Activated CD4-positive, alpha-beta T cell treated with anti-CD3 and anti-CD28 coated beads for 4 hours (primary cell): ENCODE data around the gene SLC18A2.

Source experiments
- DNase-seq, 2 donors: peaks; one replicate each; pipeline ENCODE4 v3.0.0-alpha.2; 2020

The SLC18A2 gene

DNA sequence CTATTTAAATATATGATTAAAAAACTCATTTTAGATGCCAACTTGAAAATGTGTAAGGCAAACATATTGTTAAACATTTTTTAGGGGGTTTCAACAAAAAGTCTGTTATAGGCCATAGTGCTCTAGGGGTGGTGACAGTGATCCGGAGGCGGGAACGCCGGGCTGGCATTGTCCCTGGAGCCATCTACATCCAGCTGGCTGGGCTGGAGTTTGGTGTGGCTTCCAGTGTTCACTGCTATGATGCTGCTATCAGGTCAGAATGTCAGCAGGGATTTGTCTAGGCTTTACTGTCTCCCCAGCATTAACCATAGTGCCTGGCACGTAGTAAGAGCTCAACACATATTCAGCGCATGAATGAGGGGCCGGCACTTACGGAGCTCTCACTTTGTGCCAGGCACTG is 1.9 kb upstream of the SLC18A2 start:
- DNase-seq, result no peak

DNA sequence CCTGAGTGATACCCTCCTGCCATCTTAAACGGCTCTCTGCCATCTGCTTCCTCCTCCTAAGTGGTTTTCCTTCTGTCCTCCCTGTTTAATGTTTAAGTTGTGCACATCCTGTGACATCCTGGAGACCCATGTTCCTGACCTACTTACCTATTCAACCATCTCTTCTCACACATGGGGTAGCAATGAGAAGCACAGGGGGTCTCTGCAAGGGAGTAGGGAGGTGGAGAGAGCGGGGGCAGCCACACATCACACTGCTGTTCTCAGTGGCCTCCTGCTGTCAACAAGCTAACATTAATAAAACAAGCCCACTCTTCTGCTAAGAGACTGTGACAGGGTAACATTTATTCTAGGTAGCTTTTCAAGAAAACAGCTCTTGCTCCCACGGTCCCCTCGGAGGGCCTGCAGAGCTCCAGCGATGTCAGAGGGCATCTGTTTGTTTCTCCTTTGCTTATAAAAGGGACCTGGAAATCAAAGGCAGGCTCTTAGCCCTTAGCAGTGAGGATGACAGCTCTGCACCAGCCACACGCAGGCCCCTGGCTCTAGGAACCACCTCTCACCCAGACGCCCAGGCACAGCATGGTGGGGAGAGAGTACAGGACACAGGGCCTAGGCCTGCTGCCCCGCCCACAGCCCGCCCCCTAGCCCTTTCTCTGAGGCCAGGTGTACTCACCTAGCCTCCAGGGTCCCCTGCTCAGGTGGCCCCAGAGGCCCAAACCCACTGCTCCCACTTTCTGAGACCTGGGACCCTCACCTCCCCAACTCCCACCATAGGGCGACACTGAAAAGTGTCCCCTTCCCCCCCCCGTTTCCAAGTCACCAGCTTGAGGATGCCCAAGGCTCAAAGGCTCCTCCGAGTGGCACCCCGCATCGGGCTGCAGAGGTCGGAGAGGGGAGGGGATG is 943 bp upstream of the SLC18A2 start:
- no peak for DNase-seq

DNA sequence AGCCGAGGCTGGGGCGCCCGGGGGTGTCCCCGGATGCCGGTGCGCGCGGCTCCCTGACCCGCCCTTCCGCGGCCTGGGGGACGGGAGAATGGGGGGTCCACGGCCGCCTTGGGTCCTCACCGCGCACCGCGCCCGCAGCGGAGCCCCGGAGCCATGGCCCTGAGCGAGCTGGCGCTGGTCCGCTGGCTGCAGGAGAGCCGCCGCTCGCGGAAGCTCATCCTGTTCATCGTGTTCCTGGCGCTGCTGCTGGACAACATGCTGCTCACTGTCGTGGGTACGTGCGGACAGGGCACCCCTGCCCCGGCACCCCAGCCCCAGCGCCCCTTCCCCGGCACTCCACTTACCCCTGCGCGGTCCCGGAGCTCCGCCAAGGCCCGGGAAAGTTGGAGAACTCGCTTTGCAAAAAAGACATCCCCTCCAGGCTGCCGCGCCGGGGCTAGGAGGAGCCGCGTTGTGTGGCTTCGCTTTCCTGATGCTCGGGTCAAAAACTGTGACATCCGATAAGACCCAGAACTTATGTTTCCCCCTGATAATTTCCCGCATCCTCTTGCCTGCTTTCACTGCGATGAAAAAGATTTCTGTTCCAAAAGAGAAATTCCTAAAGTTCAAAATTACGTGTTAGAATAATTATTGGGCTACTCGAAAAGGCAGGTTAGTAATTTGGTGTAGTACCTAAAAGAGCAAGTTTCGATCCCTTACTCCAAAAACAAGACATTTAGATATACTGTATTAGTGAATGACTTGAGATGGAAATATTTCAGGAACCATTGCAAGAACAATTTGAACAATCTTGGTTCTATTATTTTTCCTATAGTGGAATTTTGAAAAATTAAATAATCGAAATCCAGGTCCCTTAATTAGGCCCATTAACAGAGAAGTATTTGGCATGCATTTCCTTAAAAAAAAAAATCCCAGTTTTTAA is 888 bp downstream of the SLC18A2 start:
- no peak for DNase-seq

DNA sequence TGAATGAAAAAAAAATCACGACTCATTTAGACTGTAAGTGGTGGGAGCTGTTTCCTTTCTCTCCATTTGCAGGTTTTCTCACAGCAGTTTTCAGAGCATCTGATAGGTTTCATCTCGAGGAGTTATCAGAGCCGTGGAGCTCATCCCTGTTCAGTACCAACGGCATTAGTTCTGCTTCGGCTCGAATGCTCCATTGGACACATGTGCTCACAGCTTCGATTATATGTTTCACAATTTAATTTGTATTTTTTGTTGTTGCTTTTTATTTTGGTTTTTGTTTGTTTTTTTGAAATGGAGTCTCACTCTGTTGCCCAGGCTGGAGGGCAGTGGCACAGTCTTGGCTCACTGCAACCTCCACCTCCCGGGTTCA is 1.5 kb downstream of the SLC18A2 start:
- DNase-seq, result no peak

DNA sequence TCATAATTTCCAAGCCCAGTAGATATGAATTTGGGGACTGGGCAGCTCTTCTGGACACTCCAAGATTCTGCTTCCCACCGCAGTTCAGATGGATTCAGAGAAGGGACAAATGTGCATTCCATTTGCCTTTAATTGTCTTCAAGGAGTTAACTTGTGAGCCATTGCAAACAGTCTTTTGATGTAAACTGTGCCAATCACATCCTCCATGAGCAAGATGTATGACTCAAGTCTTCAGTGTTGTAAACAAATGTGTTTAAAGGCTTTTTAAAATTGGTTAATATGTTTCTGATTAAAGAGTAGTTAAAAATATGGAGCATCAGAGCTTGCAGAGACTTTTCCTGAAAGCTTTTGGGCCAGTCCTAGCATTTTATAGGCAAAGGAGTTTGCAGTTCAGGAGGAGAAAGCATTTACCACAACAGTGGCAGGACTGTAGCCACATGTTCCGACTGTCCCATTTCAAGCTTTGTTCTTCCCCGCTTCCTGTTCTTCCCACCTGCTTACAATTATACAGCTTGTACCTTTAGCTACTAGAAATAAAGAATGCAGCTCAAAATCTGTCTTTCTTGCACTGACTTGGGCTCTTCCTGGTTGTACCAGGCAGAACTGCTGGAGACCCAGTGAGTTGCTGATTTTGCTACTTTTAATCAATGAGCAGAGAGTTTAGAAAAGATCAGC is 6.2 kb downstream of the SLC18A2 start:
- no peak for DNase-seq

DNA sequence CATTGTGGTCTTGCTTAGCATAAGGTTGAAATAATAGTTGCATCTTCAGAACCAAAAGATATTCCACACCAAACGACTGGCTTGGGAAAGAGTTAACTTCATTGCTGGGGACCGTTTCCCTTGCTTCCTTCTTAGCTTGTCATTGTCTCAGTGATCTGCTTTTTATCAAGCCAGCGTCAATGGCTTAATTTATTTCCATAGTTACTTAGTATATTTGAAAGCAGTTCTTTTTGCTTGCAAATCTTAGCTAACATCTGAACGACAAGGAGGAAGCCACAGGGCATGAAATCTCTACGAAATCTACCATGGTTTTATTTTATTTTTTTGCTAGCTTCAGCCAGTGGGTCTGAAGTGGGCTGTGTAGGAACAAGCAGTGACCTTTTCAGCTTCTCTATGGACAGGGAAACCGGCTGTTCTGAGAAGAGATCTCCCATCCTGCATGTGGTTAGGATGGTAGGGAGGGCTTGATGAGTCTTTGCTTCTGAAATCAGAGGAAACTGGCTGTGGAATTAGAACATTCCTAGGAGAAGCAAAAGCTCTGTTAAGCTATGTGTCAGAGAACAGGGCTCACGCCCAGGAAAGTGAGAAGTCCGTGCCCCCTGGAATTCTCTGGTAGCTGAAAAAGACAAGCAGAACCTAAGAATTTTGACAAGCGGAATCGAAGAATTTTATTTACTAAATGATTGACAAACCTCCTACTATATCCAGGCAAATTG is 8.0 kb downstream of the SLC18A2 start:
- DNase-seq, result no peak

DNA sequence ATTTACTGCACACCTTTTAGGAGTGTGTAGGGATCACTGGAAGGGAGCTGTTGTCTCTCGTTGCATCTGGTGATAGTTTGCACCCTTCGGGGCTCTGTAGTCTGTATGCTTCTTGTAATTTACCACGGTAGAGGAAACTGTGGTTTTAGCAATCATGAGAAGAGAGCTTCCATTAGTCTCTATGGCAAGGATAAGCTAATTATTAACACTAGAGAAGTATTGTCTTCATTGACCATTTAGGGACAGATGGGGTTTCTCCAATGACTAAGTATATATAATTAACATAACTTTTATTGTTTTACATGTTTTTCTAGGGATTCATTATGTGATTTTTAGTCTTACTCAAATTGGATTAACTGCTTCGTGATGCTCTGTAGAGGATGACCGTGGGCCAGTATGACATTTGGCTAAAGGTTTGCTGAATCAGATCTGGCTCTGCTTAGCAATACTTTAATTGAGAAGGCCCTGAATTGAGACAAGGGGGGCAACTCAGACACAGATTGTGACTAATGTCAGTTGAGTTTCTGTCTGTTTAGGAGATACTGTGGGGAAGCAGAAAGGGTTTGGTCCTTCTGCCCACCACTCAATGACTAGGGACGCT is 8.7 kb downstream of the SLC18A2 start:
- DNase-seq, result no peak

DNA sequence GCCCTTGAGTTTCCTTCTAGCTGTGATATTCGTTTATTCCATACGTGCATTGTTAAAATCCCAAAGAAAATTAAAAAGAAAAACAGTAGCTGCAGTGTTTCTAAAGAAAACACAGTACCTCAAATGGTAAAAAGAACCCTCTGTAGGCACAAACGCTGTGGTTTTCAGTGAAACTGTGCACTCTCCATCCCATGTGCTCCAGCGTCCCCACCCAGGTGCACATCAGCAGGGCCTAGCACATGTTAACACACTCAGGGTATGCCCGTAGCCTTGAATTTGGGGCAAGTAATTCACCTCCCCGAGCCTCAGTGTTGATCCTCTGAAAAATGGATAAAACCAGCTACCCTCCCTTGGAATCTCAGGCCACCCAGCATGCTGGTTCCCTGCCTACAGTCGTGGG is 9.5 kb downstream of the SLC18A2 start:
- no peak for DNase-seq

DNA sequence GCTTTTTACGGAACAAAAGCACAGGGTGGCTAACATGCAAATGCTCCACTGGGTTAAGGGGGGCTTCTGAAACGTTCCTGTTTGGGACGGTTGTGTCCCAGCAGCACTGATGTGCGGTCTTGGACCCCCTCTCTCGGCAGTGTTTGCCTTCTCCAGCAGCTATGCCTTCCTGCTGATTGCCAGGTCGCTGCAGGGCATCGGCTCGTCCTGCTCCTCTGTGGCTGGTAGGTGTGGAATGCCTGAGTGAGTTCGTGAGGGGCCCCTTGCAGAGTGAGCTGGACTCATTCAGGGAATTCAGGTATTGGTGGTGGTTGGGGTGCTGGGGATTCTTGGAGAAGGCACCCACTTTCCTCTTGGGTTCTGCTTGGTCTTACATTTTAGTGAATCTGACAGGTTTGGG is 13.0 kb downstream of the SLC18A2 start:
- DNase-seq, result no peak

DNA sequence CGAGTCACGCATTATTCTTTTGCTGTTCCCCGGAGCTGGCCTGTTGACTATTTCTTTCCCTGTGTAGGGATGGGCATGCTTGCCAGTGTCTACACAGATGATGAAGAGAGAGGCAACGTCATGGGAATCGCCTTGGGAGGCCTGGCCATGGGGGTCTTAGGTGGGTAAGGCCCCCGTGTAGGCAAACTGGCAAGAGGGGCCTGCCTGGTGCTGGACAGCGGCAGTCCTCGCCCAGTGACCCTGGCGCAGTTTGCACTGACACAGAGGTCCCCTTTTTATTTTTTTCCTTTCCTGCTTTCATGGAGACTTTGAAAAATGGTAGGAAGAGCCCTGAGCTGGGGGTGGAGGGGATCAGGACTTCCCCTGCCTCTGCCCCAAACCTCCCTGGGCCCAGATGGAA is 13.4 kb downstream of the SLC18A2 start:
- DNase-seq, result no peak

DNA sequence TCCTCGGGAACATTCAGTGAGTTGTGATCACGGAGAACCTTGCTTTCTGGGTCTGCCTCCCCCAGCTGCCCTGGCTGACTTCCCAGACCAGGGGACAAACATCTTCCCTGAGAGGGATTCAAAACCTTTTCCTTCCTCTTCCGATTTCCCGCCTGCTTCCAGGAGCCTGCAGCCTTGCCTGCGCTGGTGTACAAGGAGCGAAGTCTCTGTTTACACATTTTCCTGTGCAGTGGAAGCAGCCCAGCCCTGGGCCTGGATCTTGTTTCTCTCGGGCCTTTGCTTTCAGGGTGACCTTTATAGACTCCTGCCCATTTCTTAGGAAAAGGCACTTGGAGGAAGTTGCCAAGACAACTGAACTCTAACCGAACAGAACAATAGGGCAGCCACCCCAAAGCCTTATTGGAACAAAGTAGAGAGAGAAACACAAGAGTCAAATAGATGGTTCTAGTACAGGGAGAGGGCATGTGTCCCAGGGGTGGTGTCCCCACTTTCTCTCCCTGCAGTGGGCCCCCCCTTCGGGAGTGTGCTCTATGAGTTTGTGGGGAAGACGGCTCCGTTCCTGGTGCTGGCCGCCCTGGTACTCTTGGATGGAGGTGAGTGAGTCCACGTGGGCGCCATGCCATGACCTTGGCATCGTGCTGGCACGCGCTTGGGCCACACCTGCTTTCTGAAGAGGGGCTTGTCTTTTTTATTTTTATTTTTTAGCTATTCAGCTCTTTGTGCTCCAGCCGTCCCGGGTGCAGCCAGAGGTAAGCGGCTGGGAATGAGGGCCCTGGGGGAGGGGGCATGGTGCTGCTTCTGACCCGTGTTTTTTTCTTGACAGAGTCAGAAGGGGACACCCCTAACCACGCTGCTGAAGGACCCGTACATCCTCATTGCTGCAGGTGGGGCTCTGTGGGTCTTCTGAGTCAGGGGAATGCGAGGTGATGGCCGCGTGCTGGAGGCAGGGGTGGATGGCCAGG is 14.1 kb downstream of the SLC18A2 start:
- DNase-seq, result no peak

DNA sequence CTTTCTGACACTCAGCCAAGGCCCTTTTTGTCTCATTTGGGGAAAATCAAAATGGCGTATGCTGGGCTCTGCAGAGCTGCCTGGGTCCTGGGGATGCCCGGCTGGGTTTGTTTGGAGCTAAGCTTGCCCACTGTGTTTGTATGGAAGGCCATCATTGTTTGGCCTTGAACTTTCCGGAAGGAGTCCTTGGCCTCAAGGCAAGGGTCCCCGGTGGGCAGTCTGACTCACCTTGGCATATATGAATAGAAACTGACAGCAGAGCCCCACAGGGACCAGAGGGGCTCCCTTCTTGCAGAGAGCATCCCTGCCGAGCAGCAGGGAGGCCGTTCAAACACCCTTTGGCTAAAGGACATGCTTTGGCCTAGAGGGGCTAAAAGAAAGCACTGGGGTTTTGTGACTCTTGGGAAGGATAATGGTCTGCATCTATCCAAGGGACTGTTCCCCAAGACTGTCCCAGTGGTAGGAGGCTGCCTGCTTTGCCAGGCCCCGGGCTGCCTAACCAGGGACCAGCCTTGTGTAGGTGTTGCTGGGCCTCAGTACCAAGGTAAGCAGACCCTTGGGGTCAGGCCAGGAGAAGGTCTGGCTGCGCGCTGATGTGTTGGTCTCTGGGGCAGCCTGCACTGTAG is 15.0 kb downstream of the SLC18A2 start:
- DNase-seq, result no peak

DNA sequence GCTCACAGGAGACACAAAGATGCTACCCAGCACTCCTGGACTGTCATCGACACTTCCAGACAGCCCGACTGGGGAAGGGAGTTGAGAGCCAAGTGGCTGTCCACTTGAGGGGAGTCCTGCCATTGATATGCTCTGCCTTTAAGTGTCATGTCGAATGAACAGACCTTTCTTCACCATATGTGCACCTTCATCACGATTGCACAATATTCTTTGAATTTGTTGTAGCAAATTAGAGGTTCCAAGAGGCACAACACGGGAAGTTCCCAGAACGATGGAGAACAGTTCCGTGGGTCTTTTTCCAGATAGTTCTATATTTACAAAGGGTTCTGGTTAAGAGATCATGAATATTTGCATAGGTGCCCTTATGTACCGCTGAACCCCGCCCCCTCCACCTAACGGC is 16.0 kb downstream of the SLC18A2 start:
- no peak for DNase-seq

DNA sequence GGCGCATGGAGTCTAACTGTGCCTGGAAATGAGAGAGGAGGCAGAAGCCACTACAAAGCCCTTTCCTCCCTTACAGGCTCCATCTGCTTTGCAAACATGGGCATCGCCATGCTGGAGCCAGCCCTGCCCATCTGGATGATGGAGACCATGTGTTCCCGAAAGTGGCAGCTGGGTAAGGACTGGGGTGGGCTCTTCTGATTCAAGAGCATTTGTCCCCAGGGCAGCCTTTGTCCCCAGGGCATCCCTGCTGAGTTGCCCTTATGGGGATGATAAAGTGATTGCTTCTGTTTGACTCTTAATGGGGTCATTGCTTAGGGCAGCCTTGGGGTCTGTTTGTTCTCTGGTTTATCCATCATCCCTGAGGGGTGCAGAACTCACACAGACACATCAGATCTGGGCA is 16.8 kb downstream of the SLC18A2 start:
- DNase-seq, result no peak

DNA sequence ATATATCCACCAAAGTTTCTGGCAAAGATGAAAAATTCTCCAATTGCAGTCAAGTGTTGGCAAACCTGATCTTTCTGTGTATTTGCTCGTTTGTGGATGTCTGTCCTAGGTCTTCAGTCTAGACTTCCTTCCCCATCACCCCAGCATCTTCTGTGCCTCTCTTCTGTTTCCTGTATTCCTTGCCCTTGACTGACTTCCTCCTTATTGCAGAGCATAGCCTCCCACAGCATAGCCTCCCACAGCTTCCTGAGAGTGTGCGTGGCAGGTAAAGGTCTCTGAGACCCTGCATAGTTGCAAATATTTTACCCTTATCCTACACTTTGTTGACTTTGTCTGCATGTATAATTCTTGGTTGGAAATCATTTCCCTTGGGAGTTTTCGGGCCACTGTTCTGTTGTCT is 18.4 kb downstream of the SLC18A2 start:
- DNase-seq, result no peak

DNA sequence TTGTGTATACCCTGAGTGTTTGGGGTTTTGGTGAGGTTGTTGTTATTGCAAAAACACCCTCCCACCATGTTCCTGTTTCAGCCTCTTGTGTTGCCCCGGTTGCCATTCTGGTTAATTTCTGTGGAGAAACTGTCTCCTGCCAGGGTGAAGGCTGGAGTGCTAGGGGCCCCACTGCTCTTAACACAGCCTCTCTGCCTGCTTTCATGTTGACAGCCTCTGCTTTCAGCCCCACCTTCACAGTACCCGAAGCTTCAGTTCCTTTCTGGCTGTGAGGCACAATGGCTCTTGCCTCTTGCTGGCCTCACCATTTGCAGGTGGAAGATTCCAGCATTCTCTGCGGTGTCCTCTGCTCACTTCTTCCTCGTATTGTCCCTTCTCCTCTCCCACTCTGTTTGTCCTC is 19.2 kb downstream of the SLC18A2 start:
- DNase-seq, result no peak

DNA sequence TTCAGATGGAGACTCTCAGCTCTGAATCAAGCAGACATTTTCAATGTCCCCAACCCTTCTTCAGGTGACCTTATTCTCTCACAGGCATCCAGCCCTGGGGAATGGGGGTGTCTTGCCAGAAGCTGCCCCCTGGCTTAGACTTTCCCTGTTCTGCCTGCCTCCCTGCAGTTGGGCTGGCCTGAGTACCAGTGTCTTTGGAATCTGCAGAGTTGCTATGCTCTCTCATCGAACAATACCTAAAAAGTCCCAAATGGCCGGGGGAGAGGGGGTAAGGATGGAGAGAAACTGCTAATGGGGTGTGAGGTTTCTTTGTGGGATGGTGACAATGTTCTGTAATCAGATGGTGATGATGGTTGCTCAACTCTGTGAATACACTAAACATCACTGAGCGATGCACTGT is 20.6 kb downstream of the SLC18A2 start:
- no peak for DNase-seq

DNA sequence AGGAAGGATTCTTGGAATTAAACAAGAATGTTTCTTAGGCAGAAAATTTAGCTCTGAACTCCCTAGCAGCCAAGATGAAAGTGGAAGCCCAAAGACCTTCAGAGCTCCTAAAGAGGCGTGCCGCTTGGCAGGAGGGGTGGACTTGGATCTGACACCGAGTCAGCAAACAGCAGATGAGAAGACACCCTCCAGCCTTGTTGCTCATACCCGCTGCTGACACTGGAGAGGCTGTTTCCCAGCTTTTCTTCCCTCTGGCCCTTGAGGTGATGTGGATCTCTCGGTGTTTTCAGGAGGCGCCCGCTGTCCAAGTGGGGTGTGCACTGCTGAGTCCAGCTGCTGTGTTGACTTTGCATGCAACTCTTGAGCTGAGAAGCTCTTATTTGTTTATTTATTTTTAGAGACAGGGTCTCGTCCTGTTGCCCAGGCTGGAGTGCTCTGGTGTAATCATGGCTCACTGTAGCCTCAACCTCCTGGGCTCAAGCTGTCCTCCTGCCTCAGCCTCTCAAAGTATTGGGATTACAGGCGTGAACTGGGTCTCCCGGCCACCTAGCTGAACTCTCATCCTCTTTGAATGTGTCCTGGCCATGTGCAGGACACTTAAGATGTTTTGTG is 21.5 kb downstream of the SLC18A2 start:
- no peak for DNase-seq

DNA sequence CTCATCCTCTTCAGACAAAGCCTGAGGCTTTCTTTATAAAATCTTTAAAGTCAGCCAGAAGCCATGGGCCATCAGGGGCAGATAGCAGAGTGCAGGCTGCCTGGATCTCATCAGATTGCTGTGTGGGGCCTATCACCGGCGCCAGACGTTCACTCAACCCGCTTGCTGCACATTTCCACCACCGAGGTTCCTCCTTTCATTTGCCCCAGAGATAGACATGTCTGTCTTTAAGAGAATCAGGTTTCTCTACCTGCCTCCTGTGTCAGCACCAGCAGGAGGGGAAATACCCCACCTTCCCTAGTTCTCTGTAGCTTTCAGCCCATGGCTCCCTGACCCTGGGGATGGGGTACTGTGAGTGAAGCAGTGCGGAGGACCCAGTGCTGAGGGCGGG is 22.0 kb downstream of the SLC18A2 start:
- no peak for DNase-seq

DNA sequence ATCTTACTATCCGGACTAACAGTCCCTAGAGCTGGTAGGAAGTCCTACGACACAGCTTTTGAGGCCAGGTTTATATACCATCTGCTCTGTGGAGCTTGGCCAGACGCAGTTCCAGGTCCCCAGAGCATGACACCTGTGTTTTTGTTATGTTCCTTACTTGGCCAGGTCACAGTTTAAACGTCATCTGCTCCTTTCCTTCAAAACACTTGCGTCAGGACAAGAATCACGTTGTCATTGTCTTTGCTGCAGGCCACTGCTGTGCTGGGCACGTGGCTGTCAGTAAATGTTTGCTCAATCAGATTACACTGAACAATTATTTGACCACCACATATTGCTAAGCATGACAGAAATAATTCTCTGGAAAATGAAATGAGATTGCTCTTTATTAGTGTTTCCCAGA is 23.9 kb downstream of the SLC18A2 start:
- no peak for DNase-seq
